ENCODE data around the gene KCNJ2.

Gene KCNJ2

GRCh38 chr17:70201872-70202419 is 32.6 kb downstream of the KCNJ2 start:
- Histone ChIP-seq H3K27me3 (ENCODE audit: insufficient read depth, low read depth) (no peaks in the 10 kb centered on the region), H3K4me3 (IDR thresholded peaks at IDR 0.05; ENCODE audit: insufficient read depth, low read depth, low read length) (no peak overlapping the region), H3K9ac (no peak overlapping the region), H3K79me2 (ENCODE audit: insufficient read depth, low read depth) (no peaks in the 10 kb centered on the region), H4K20me1 (ENCODE audit: insufficient read depth) (no peaks in the 10 kb centered on the region), H3K4me1 (ENCODE audit: low read depth, poor library complexity, severe bottlenecking) (no peaks in the 10 kb centered on the region), H2AFZ (ENCODE audit: low read depth) (no peak overlapping the region), H3K36me3 (ENCODE audit: insufficient read depth) (no peaks in the 10 kb centered on the region), H3K4me2 (no peak overlapping the region), H3K27ac (no peak overlapping the region)
- no peak for TF ChIP-seq CTCF (conservative IDR thresholded peaks at IDR 0.05; ENCODE audit: low read depth, low read length)

GRCh38 chr17:70202840-70203239 is 33.5 kb downstream of the KCNJ2 start:
- no peak overlapping the region for H2AFZ ChIP-seq (ENCODE audit: low read depth)
- no peaks in the 10 kb centered on the region for H3K27me3 ChIP-seq (ENCODE audit: insufficient read depth, low read depth)
- H3K27ac ChIP-seq = no peak overlapping the region
- H3K4me3 ChIP-seq (IDR thresholded peaks at IDR 0.05; ENCODE audit: insufficient read depth, low read depth, low read length) = no peak overlapping the region
- TF ChIP-seq CTCF (conservative IDR thresholded peaks at IDR 0.05; ENCODE audit: low read depth, low read length) = no peak
- no peak overlapping the region for H3K4me2 ChIP-seq
- H4K20me1 ChIP-seq (ENCODE audit: insufficient read depth) = no peaks in the 10 kb centered on the region
- no peaks in the 10 kb centered on the region for H3K36me3 ChIP-seq (ENCODE audit: insufficient read depth)
- H3K79me2 ChIP-seq (ENCODE audit: insufficient read depth, low read depth) = no peaks in the 10 kb centered on the region
- H3K9ac ChIP-seq = no peak overlapping the region
- H3K4me1 ChIP-seq (ENCODE audit: low read depth, poor library complexity, severe bottlenecking) = no peaks in the 10 kb centered on the region

GRCh38 chr17:70204431-70204830 is 35.1 kb downstream of the KCNJ2 start:
- H3K4me1 ChIP-seq (ENCODE audit: low read depth, poor library complexity, severe bottlenecking) = peaks cover 11% of the 10 kb centered on the region
- H2AFZ ChIP-seq (ENCODE audit: low read depth) = no peak overlapping the region
- no peaks in the 10 kb centered on the region for H4K20me1 ChIP-seq (ENCODE audit: insufficient read depth)

GRCh38 chr17:70205401-70205800 is 36.1 kb downstream of the KCNJ2 start:
- Histone ChIP-seq H2AFZ (ENCODE audit: low read depth) (no peak overlapping the region), H3K27me3 (ENCODE audit: insufficient read depth, low read depth) (no peaks in the 10 kb centered on the region), H3K4me1 (ENCODE audit: low read depth, poor library complexity, severe bottlenecking) (peaks cover 19% of the 10 kb centered on the region), H3K36me3 (ENCODE audit: insufficient read depth) (no peaks in the 10 kb centered on the region), H3K4me3 (IDR thresholded peaks at IDR 0.05; ENCODE audit: insufficient read depth, low read depth, low read length) (no peak overlapping the region), H3K79me2 (ENCODE audit: insufficient read depth, low read depth) (no peaks in the 10 kb centered on the region), H3K27ac (no peak overlapping the region), H4K20me1 (ENCODE audit: insufficient read depth) (no peaks in the 10 kb centered on the region), H3K4me2 (no peak overlapping the region), H3K9ac (no peak overlapping the region)
- no peak for TF ChIP-seq CTCF (conservative IDR thresholded peaks at IDR 0.05; ENCODE audit: low read depth, low read length)

More at GRCh38 chr17:70204431-70204830, 35.1 kb downstream of the KCNJ2 start:
- no peak overlapping the region for H3K4me3 ChIP-seq (IDR thresholded peaks at IDR 0.05; ENCODE audit: insufficient read depth, low read depth, low read length)
- H3K9ac ChIP-seq = no peak overlapping the region
- no peak overlapping the region for H3K27ac ChIP-seq
- H3K36me3 ChIP-seq (ENCODE audit: insufficient read depth) = no peaks in the 10 kb centered on the region
- no peaks in the 10 kb centered on the region for H3K79me2 ChIP-seq (ENCODE audit: insufficient read depth, low read depth)
- no peaks in the 10 kb centered on the region for H3K27me3 ChIP-seq (ENCODE audit: insufficient read depth, low read depth)
- no peak overlapping the region for H3K4me2 ChIP-seq
- TF ChIP-seq CTCF (conservative IDR thresholded peaks at IDR 0.05; ENCODE audit: low read depth, low read length) = no peak

Data from KMS-11 (cell line).